H1 (cell line): ENCODE data around the gene MYH7B. TPM values are rescaled to one million over a fixed set of nuclear protein-coding genes. Genes with fewer than 3 reads are reported as not detected.

ENCODE experiments used
- BRCA1 ChIP-seq: IDR thresholded peaks from 2 replicates; pipeline ENCODE4 v1.6.1; 2012; ENCODE audit warnings: low read depth, low read length, improper control_type of control experiment
- CEBPB ChIP-seq: IDR thresholded peaks from 2 replicates; pipeline ENCODE4 v1.6.1; 2012; ENCODE audit warnings: low read depth, low read length
- EP300 ChIP-seq, 2 experiments: IDR thresholded peaks; 1 replicate in 1 of 2; 2 replicates in 1 of 2; pipeline ENCODE4 v1.6.1; 2011 to 2012; ENCODE audit warnings: low read depth in 2 of 2, low read length in 2 of 2, mild to moderate bottlenecking in 2 of 2, borderline replicate concordance in 1 of 2, inconsistent platforms in 1 of 2, moderate library complexity in 1 of 2
- TAF7 ChIP-seq: optimal IDR thresholded peaks from 2 replicates; pipeline ENCODE3; 2011; ENCODE audit warnings: low read depth, mild to moderate bottlenecking, inconsistent platforms, low read length, moderate library complexity, borderline replicate concordance
- polyA plus RNA-seq, 7 experiments: library from polyadenylated mRNA; depleted of rRNA in 3 of 7; stranded (reverse) in 5 of 7; unstranded in 2 of 7; fragments of >200 nt in 5 of 7; fragments of 200-250 nt in 2 of 7; gene quantifications; 1 replicate in 5 of 7; 2 replicates in 1 of 7; 4 replicates in 1 of 7; pipeline versions ENCODE4 v1.2.1 to v1.2.3, GENCODE V29; 2011 to 2013; ENCODE audit warnings: missing spikeins in 2 of 7, mixed read lengths in 2 of 7
- total RNA-seq: library from RNA; stranded (reverse); fragmentation: NEBNext Ultra II Directional; extraction: Animal tissue kit (Norgen Biotek cat#: 25700); gene quantifications from 2 replicates; pipeline ENCODE4 v1.2.1, GENCODE V29; 2021

MYH7B gene
- total and polyA plus RNA-seq, 2 of the 8 experiments (the other 6 are each of a cell fraction or from before 2014, with no cell fraction given) = 0.15 to 0.30 TPM

DNA sequence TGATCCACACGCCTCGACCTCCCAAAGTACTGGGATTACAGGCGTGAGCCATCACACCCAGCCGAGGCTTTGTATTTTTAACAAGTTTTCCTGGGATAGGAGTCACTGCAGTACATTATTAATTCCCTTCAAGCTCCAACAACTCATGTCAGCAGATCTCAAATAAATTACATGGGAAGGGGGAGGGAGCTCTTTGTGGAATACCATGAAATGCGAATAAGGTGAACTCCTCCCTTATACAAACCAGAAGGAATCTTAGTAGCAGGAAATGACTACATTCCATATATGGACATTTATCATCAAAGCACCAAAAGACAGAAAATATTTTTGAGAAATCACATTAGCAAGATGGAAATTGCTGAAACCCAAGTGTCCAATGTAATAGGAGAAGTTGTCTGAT is 3.0 kb upstream of the MYH7B start (continued):
- TF ChIP-seq EP300 (IDR thresholded peaks at IDR 0.05; ENCODE audit: borderline replicate concordance in 1 of 2, low read depth in 2 of 2, low read length in 2 of 2) = no peak
- no peak for TF ChIP-seq BRCA1
- no peak for TF ChIP-seq CEBPB
- no peak for TF ChIP-seq TAF7
